DND-41 (cell line): Measurements from ENCODE around the gene PRSS27.

Experiments used
- CTCF ChIP-seq: IDR thresholded peaks from 2 replicates; pipeline ENCODE4 v1.5.1; 2012; ENCODE audit warnings: borderline replicate concordance, low read length, moderate library complexity, mild to moderate bottlenecking; ENCODE audit not compliant: poor library complexity, severe bottlenecking; ENCODE audit errors: extremely low read depth
- EZH2 ChIP-seq: IDR thresholded peaks from 3 replicates; pipeline ENCODE4 v1.6.1; 2012; ENCODE audit warnings: borderline replicate concordance, low read depth, mild to moderate bottlenecking, moderate library complexity, low read length, inconsistent platforms; ENCODE audit not compliant: severe bottlenecking

GRCh38 chr16:2671741-2672140 is 48.3 kb downstream of the PRSS27 start:
- TF ChIP-seq CTCF (no peak), EZH2 (no peak)
